ENCODE measurements around the gene GLP1R.
"Not testable (repeated sequence)": the region's sequence is repeated elsewhere in the genome, so short reads cannot be mapped to it uniquely, and the experiment has no call there.

Gene GLP1R

DNA sequence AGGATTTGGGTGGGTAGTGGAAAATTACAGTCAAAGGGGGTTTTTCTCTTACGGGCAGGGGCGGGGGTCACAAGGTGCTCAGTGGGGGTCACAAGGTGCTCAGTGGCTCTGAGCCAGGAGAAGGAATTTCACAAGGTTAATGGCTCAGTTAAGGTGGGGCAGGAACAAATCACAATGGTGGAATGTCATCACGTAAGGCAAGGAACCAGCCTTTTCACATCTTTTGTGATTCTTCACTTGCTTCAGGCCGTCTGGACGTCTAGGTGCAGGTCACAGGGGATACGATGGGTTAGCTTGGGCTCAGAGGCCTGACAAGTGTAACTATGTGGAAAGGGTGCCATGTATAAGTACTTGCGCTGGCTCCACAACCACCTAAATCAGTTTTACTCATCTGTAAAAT, 87.6 kb downstream of the GLP1R start:
- DNase-seq: not testable (repeated sequence)

DNA sequence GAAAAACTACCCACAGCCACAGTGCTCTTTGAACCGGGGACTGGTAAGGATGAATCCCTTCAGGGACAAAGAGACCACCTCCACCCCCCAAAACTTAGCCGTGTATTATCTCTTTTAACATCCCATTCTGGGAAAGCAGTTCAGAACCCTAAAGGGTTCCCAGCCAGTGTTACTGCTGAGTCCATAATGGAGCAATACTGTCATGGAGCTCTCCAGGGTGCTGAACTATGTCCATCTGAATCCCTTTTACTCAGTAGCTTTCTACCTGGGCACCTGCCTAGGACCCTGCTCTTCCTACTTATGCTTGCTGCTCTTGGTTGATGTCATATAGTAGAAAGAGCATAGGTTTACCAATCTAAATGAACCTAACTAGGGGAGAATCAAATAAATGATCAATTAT, 88.7 kb downstream of the GLP1R start:
- DNase-seq: no peak

Data from activated CD4-positive, CD25-positive, alpha-beta regulatory T cell treated with anti-CD3 and anti-CD28 coated beads, Interleukin-2, amount 50 U/mL, for 72 hours (primary cell).